Mesodermal cell (in vitro differentiated cells): ENCODE data around the gene MEP1B.

ENCODE experiments used
- H3K27ac ChIP-seq: 2 replicates; pipeline ENCODE4 v1.7.0; 2013; ENCODE audit warnings: mild to moderate bottlenecking, low read depth, low read length, moderate library complexity; ENCODE audit not compliant: severe bottlenecking
- H3K36me3 ChIP-seq: 2 replicates; pipeline ENCODE4 v1.7.1; 2013; ENCODE audit warnings: mild to moderate bottlenecking, low read length, moderate library complexity; ENCODE audit not compliant: control insufficient read depth, insufficient read depth
- H3K4me1 ChIP-seq: one replicate; pipeline ENCODE4 v1.7.1; 2013; ENCODE audit warnings: mild to moderate bottlenecking, low read length; ENCODE audit not compliant: insufficient read depth, control insufficient read depth, poor library complexity, severe bottlenecking
- H3K4me3 ChIP-seq: 2 replicates; pipeline ENCODE4 v1.7.0; 2013; ENCODE audit warnings: low read length, control low read depth, mild to moderate bottlenecking; ENCODE audit not compliant: insufficient read depth, poor library complexity, severe bottlenecking; ENCODE audit errors: extremely low read depth
- H3K9me3 ChIP-seq: 2 replicates; pipeline ENCODE4 v1.7.1; 2013; ENCODE audit warnings: mild to moderate bottlenecking, low read length, moderate library complexity; ENCODE audit not compliant: control insufficient read depth
- WGBS, 2 experiments: methylation state at CpG; one replicate each; pipeline ENCODE4 v1.1.5; 2013; ENCODE audit warnings: missing lambda C conversion rate in 2 of 2; ENCODE audit not compliant: insufficient coverage in 2 of 2; 5-methylcytosine and 5-hydroxymethylcytosine counted together

The MEP1B gene

GRCh38 chr18:32264401-32264800 is 74.6 kb downstream of the MEP1B start:
- Histone ChIP-seq H3K27ac (no peak overlapping the region), H3K4me1 (no peaks in the 10 kb centered on the region), H3K9me3 (no peaks in the 10 kb centered on the region), H3K4me3 (no peak overlapping the region), H3K36me3 (peaks cover 17% of the 10 kb centered on the region)
- WGBS, 2 experiments = 87 to 100% methylated on average over 2 of the region's 2 CpGs

GRCh38 chr18:32267463-32267862 is 77.6 kb downstream of the MEP1B start:
- Histone ChIP-seq H3K27ac (no peak overlapping the region), H3K9me3 (no peaks in the 10 kb centered on the region), H3K4me3 (no peak overlapping the region), H3K36me3 (peaks cover 17% of the 10 kb centered on the region), H3K4me1 (no peaks in the 10 kb centered on the region)
- 100% methylated on average over 1 to 3 of the region's 4 CpGs for WGBS, 2 experiments
